T-helper 17 cell (primary cell): ENCODE data around the gene PAPPA2. TPM values are rescaled to one million over a fixed set of nuclear protein-coding genes. Genes with fewer than 3 reads are reported as not detected.

Source experiments
- ATAC-seq: fragments of 150-1000 bp; cut with Tn5 transposase; 2 replicates; pipeline ENCODE4 v1.10.0; 2021; ENCODE audit warnings: mild to moderate bottlenecking, moderate library complexity
- DNase-seq, 3 donors: peaks; one replicate each; pipeline versions ENCODE4 v3.0.0 to v3.0.0-alpha.2; 2020 to 2021
- H3K9me3 ChIP-seq: one replicate; pipeline ENCODE4 v1.7.0; 2013; ENCODE audit warnings: low read length, mild to moderate bottlenecking; ENCODE audit not compliant: control insufficient read depth, poor library complexity, severe bottlenecking
- H3K27ac Mint-ChIP-seq: one replicate; pipeline ENCODE4 v1.8.0; 2022; ENCODE audit warnings: mild to moderate bottlenecking, moderate library complexity, mixed read lengths
- H3K27me3 Mint-ChIP-seq: one replicate; pipeline ENCODE4 v1.8.0; 2022; ENCODE audit warnings: mixed read lengths
- H3K36me3 Mint-ChIP-seq: one replicate; pipeline ENCODE4 v1.8.0; 2022; ENCODE audit warnings: low read depth, mixed read lengths
- H3K4me1 Mint-ChIP-seq: one replicate; pipeline ENCODE4 v1.8.0; 2022; ENCODE audit warnings: mild to moderate bottlenecking, mixed read lengths
- H3K4me3 Mint-ChIP-seq: one replicate; pipeline ENCODE4 v1.8.0; 2022; ENCODE audit warnings: mild to moderate bottlenecking, moderate library complexity, mixed read lengths
- total RNA-seq, 4 donors: library from RNA in 2 of 4; stranded (reverse) in 2 of 4; gene quantifications; one replicate each; pipeline ENCODE4 v1.2.3 and lab custom pipeline; 2022 to 2026

PAPPA2 gene
- total RNA-seq, 2 donors from 2014 or later: 0.17 to 0.73 TPM

DNA sequence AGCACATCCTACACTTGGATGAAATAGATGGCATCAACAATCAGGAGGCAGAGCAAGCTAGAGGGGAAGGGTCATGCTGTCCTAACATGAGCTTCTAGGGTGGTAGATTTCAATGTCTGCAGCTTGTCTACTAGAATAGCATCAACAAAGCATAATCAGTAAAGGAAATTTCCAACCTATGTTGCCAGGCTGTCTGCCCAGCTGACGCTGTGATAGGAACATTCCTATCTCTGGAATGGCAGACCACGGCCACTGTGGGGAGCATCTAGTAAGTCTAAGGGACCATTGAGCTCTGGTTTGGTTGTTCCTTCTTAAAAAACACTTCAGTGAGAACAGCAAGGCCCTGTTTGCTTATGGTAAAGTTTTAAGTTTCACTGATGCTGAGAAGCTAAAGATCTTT lies 206.8 kb downstream of the PAPPA2 start:
- DNase-seq: no peak
- H3K27ac Mint-ChIP-seq: no peak overlapping the region
- H3K9me3 ChIP-seq: no peaks in the 10 kb centered on the region
- H3K36me3 Mint-ChIP-seq: no peaks in the 10 kb centered on the region
- H3K4me1 Mint-ChIP-seq: no peaks in the 10 kb centered on the region
- no peak for ATAC-seq
- H3K27me3 Mint-ChIP-seq: no peaks in the 10 kb centered on the region
- no peak overlapping the region for H3K4me3 Mint-ChIP-seq

GRCh38 chr1:176670853-176671252 lies 207.9 kb downstream of the PAPPA2 start:
- H3K4me1 Mint-ChIP-seq: no peaks in the 10 kb centered on the region
- H3K36me3 Mint-ChIP-seq: no peaks in the 10 kb centered on the region
- no peak for DNase-seq
- H3K4me3 Mint-ChIP-seq: no peak overlapping the region
- no peaks in the 10 kb centered on the region for H3K27me3 Mint-ChIP-seq
- H3K27ac Mint-ChIP-seq: no peak overlapping the region
- no peak for ATAC-seq
- H3K9me3 ChIP-seq: no peaks in the 10 kb centered on the region

- Mint-ChIP-seq H3K4me1 (no peaks in the 10 kb centered on the region), H3K4me3 (no peak overlapping the region), H3K27me3 (no peaks in the 10 kb centered on the region), H3K36me3 (no peaks in the 10 kb centered on the region), H3K27ac (no peak overlapping the region)
- ATAC-seq: no peak
- no peak for DNase-seq
- H3K9me3 ChIP-seq: no peaks in the 10 kb centered on the region
Measured at GRCh38 chr1:176682830-176683535, 220.0 kb downstream of the PAPPA2 start.

- no peak overlapping the region for H3K27ac Mint-ChIP-seq
- H3K27me3 Mint-ChIP-seq: peaks cover 17% of the 10 kb centered on the region
- DNase-seq: no peak
- H3K9me3 ChIP-seq: no peaks in the 10 kb centered on the region
- H3K4me1 Mint-ChIP-seq: no peaks in the 10 kb centered on the region
- no peak for ATAC-seq
- no peak overlapping the region for H3K4me3 Mint-ChIP-seq
- no peaks in the 10 kb centered on the region for H3K36me3 Mint-ChIP-seq
Measured at GRCh38 chr1:176691251-176692228, 228.6 kb downstream of the PAPPA2 start.

DNA sequence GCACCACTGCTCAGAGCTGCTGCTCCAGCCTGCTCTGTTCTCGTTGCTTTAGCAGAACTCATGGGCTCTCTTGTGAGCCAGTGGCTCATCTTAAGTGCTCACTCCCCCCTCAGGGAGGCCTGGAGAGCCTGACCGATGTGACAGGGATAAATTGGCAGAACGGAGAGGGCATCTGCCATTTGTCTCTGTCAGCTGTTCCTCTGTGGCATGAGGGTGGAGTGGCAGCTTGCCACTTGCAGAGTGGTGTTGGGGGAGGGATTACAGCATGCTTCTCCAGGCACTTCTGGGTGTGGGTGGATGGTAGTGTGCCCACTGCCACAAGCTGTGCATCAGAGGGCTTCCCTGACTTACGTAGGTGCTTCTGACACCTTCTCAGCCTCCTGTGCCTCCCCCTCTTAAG lies 229.5 kb downstream of the PAPPA2 start:
- H3K36me3 Mint-ChIP-seq: no peaks in the 10 kb centered on the region
- H3K9me3 ChIP-seq: no peaks in the 10 kb centered on the region
- H3K4me1 Mint-ChIP-seq: no peaks in the 10 kb centered on the region
- no peak overlapping the region for H3K4me3 Mint-ChIP-seq
- H3K27me3 Mint-ChIP-seq: peaks cover 20% of the 10 kb centered on the region
- no peak for ATAC-seq
- H3K27ac Mint-ChIP-seq: no peak overlapping the region
- DNase-seq: no peak

DNA sequence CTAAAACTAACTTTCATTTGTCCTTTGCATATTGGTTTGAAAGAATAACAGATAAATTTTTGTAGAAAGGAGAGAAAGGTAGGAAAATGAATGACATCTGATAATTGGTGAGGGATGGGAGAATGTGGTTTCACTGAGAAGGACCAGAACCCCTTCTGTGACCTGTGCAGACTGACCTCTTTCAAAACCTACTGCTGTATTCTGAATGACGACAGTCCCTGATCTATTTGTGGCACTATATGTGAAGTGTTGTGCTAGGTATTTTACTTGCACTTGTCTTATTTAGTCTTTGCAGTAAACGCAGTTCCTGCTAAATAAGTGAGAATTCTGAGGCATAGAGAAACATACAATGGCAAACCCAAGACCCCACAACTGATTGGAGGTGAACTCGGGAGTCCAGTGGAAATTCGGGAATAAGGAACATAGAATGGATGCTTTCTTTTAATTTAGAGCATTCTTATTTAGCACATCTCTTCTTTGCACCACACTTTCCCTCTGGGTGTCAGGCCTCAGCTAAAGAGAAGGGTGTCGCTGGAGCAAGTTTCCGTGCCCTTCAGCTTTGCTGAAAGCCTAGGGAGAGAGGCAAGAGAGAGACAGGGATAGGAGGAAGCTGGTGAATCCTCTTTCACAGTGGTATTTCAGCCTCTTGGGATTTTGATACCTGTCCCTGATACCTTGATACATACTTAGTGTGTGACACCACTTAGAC lies 230.2 kb downstream of the PAPPA2 start:
- no peaks in the 10 kb centered on the region for H3K9me3 ChIP-seq
- Mint-ChIP-seq H3K4me3 (no peak overlapping the region), H3K27ac (no peak overlapping the region), H3K4me1 (no peaks in the 10 kb centered on the region), H3K36me3 (no peaks in the 10 kb centered on the region), H3K27me3 (peaks cover 20% of the 10 kb centered on the region)
- no peak for ATAC-seq
- no peak for DNase-seq

DNA sequence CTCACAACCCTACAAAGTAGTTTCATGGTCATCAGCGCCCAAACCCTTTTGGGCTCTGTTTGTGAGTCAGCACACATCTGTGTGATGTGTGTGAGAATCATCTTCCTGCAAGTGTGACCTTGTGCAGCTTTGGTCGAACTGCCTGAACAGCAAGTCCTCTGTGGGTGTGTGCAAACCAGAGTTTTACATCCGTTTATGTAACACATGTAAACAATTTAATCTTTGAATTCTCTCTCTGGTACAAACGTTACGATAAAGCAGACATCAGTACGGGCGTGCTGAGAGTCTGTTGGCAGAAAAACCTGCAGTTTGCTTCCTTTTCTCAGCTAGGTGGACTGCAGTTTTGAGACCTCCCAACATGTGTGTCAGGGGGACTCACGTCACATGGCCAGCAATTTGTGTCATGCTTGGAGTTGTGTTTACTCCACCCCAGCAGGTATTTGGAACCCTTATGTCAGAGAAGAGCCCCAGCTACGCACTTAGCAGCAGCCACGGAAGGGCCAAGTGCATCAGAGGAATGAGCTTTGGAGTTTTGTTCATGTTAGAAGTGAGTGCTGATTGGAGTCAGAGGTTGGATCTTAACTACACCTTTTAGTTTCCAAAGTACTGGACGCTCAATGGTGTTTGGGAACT lies 230.8 kb downstream of the PAPPA2 start:
- ATAC-seq (no peak), DNase-seq (no peak)
- Mint-ChIP-seq H3K36me3 (no peaks in the 10 kb centered on the region), H3K27me3 (peaks cover 20% of the 10 kb centered on the region), H3K4me3 (no peak overlapping the region), H3K27ac (no peak overlapping the region), H3K4me1 (no peaks in the 10 kb centered on the region)
- no peaks in the 10 kb centered on the region for H3K9me3 ChIP-seq

DNA sequence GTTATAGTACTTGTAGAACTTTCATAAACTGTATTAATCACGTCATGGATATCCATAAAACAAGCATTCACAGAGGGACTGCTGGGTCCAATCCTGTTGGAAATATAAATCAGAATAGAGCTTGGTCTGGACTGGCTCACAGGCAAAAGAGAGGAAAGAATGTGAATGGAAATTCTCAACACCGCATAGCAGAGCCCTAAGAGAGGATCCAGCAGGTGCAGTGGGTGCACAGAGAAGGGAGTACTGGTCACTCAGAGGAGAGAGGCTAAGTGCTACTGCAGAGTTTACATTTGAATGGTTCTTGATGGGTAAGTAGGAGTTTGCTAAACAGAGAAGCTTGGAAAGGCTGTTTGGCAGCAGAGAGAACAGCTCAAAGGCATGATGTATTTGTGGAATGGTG lies 231.7 kb downstream of the PAPPA2 start:
- DNase-seq (no peak), ATAC-seq (no peak)
- Mint-ChIP-seq H3K4me3 (no peak overlapping the region), H3K27ac (no peak overlapping the region), H3K4me1 (no peaks in the 10 kb centered on the region), H3K36me3 (no peaks in the 10 kb centered on the region), H3K27me3 (peaks cover 26% of the 10 kb centered on the region)
- no peaks in the 10 kb centered on the region for H3K9me3 ChIP-seq

DNA sequence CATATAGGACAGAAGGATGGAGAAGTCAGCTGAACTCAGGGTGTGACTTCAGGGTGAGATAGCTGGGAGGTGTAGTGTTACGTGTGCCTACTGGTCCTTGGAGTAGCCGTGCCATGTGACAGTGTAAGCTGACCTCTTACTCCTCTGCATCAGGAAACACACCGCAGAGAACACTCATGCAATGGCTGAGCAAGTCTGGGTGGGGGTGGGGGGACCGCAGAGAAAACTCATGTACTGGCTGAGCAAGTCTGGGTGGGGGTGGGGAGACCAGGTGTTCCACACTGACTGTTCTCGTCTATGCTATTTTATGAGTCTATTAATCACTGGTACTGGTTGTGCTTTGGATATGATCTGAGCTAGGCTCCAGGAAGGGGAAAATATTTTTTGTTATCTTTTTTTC lies 233.1 kb downstream of the PAPPA2 start:
- DNase-seq (no peak), ATAC-seq (no peak)
- Mint-ChIP-seq H3K4me1 (no peaks in the 10 kb centered on the region), H3K4me3 (no peak overlapping the region), H3K36me3 (no peaks in the 10 kb centered on the region), H3K27me3 (peaks cover 26% of the 10 kb centered on the region), H3K27ac (no peak overlapping the region)
- H3K9me3 ChIP-seq: no peaks in the 10 kb centered on the region

- no peaks in the 10 kb centered on the region for H3K9me3 ChIP-seq
- Mint-ChIP-seq H3K27ac (no peak overlapping the region), H3K4me3 (no peak overlapping the region), H3K27me3 (peaks cover 26% of the 10 kb centered on the region), H3K4me1 (no peaks in the 10 kb centered on the region), H3K36me3 (no peaks in the 10 kb centered on the region)
- ATAC-seq (no peak), DNase-seq (no peak)
Measured at GRCh38 chr1:176696689-176697088, 233.7 kb downstream of the PAPPA2 start.

DNA sequence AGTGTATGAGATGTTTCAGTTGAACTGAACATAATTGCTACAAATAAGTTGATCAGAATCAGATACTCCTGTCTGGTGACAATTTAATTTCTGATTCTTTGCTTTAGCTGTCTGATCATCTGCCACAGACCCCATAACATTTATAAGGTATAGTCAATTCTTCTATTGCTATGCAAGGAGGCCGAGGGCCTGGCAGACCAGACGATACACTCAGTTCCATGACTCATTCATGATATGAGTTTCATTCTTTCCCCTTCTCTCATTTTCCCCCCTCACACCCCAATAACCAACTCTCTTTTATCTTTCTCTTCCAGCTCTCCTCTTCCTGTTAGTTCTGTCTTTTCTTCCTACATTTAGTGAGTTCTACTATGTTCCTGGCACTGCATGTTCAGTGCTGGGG lies 236.8 kb downstream of the PAPPA2 start:
- no peak overlapping the region for H3K4me3 Mint-ChIP-seq
- H3K4me1 Mint-ChIP-seq: no peaks in the 10 kb centered on the region
- H3K27ac Mint-ChIP-seq: no peak overlapping the region
- H3K9me3 ChIP-seq: no peaks in the 10 kb centered on the region
- H3K36me3 Mint-ChIP-seq: no peaks in the 10 kb centered on the region
- DNase-seq (no peak), ATAC-seq (no peak)
- peaks cover 27% of the 10 kb centered on the region for H3K27me3 Mint-ChIP-seq

GRCh38 chr1:176701151-176701866 lies 238.3 kb downstream of the PAPPA2 start:
- Mint-ChIP-seq H3K27ac (no peak overlapping the region), H3K36me3 (no peaks in the 10 kb centered on the region), H3K4me3 (no peak overlapping the region), H3K27me3 (peaks cover 24% of the 10 kb centered on the region), H3K4me1 (no peaks in the 10 kb centered on the region)
- ATAC-seq: no peak
- H3K9me3 ChIP-seq: no peaks in the 10 kb centered on the region
- DNase-seq: no peak
